Gastrocnemius medialis (tissue), 4 donors: ENCODE measurements around the gene USP6NL.

Experiments
- POLR2A ChIP-seq, 2 donors: fragments of 450-650 bp; IDR thresholded peaks; one replicate each; pipeline ENCODE4 v1.6.1; 2017; ENCODE audit warnings: antibody characterized with exemption in 2 of 2, mild to moderate bottlenecking in 2 of 2, moderate library complexity in 2 of 2
- TF ChIP-seq, protein P1 (sequence below), 5 experiments: fragments of 450-650 bp in 3 of 5; fragments of 200-600 bp in 2 of 5; sonication (generic) in 2 of 5; IDR thresholded peaks in 4 of 5; conservative IDR thresholded peaks in 1 of 5; 1 replicate in 4 of 5; 2 replicates in 1 of 5; pipeline ENCODE4 v1.5.1; 2016 to 2019; ENCODE audit warnings: antibody characterized with exemption in 5 of 5, mild to moderate bottlenecking in 3 of 5, moderate library complexity in 3 of 5

DNA sequence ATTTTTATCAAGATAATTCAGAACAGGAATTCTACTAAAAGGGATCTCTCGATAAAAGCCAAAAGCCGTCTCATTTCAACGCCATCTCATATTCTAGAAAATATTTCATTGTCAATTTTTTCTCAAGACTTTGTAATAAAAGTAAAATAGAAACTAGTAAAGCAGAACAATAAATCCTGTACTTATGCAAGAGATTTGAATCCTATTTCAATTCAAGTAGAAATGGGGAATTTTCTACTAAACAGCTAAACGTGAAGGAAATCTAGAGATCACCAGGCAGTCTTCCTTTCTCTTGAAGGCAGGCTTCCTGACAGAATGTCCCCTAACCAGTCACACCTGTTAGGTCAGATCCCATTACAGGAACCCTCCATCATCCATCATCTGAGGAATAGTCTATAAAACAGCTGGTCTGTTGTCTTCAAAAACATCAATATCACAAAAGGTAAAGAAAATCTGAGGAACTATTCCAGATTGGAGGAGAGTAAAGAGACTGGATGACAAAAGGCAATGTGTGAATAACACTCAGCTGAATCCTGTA, 23.7 kb downstream of the USP6NL start:
- TF ChIP-seq, protein P1, sequence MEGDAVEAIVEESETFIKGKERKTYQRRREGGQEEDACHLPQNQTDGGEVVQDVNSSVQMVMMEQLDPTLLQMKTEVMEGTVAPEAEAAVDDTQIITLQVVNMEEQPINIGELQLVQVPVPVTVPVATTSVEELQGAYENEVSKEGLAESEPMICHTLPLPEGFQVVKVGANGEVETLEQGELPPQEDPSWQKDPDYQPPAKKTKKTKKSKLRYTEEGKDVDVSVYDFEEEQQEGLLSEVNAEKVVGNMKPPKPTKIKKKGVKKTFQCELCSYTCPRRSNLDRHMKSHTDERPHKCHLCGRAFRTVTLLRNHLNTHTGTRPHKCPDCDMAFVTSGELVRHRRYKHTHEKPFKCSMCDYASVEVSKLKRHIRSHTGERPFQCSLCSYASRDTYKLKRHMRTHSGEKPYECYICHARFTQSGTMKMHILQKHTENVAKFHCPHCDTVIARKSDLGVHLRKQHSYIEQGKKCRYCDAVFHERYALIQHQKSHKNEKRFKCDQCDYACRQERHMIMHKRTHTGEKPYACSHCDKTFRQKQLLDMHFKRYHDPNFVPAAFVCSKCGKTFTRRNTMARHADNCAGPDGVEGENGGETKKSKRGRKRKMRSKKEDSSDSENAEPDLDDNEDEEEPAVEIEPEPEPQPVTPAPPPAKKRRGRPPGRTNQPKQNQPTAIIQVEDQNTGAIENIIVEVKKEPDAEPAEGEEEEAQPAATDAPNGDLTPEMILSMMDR (IDR thresholded peaks at IDR 0.05 in 4 of 5, conservative IDR thresholded peaks at IDR 0.05 in 1 of 5): no peak
- no peak for TF ChIP-seq POLR2A (IDR thresholded peaks at IDR 0.05)
